K562 (cell line): ENCODE data around the gene RNF112. TPM values are rescaled to one million over a fixed set of nuclear protein-coding genes. Genes with fewer than 3 reads are reported as not detected.
A peak's percentile ranks its signal among the peaks of the same experiment; 100 is the strongest.

Source experiments
- BCL6 ChIP-seq: fragments of 250-450 bp; sonication (Bioruptor Pico); IDR thresholded peaks from 2 replicates; pipeline ENCODE4 v1.4.0; 2020
- CXXC5 ChIP-seq: fragments of 250-450 bp; sonication (Bioruptor Pico); IDR thresholded peaks from 2 replicates; pipeline ENCODE4 v1.8.0; 2022; ENCODE audit warnings: inconsistent platforms, mild to moderate bottlenecking, moderate library complexity
- DACH1 ChIP-seq: fragments of 450-650 bp; IDR thresholded peaks from 2 replicates; pipeline ENCODE4 v1.6.1; 2018; ENCODE audit not compliant: partially characterized antibody
- NCOA2 ChIP-seq, 2 experiments: fragments of 450-650 bp; IDR thresholded peaks; 2 replicates each; pipeline ENCODE4 v1.6.1; 2018; ENCODE audit warnings: mild to moderate bottlenecking in 2 of 2, moderate library complexity in 1 of 2; ENCODE audit not compliant: partially characterized antibody in 2 of 2
- NCOA6 ChIP-seq: fragments of 450-650 bp; IDR thresholded peaks from 2 replicates; pipeline ENCODE4 v1.6.1; 2017; ENCODE audit warnings: mild to moderate bottlenecking
- RBM25 ChIP-seq: fragments of 200-400 bp; formaldehyde crosslinking; IDR thresholded peaks from 2 replicates; pipeline ENCODE4 v1.6.1; 2018; ENCODE audit warnings: low read length, low read depth, moderate library complexity; ENCODE audit not compliant: severe bottlenecking
- SAFB ChIP-seq: fragments of 200-400 bp; formaldehyde crosslinking; IDR thresholded peaks from 2 replicates; pipeline ENCODE4 v1.6.1; 2017; ENCODE audit warnings: low read depth, low read length, borderline replicate concordance
- STAG1 ChIP-seq: sonication (generic); formaldehyde crosslinking; IDR thresholded peaks from 2 replicates; pipeline ENCODE4 v1.5.0; 2020; ENCODE audit warnings: missing genetic modification reagents, borderline replicate concordance
- TRIM24 ChIP-seq, 2 experiments: fragments of 450-650 bp; IDR thresholded peaks; 2 replicates each; pipeline ENCODE4 v1.6.1; 2016
- ZSCAN32 ChIP-seq: fragments of 450-650 bp; formaldehyde crosslinking; IDR thresholded peaks from 2 replicates; pipeline ENCODE4 v1.4.0; 2020; ENCODE audit warnings: mild to moderate bottlenecking, moderate library complexity
- polyA plus RNA-seq, 8 experiments: library from polyadenylated mRNA; depleted of rRNA in 4 of 8; stranded (reverse) in 5 of 8; unstranded in 3 of 8; fragments of >200 nt; fragmentation: Nextera tagmentation in 2 of 8; fragmentation: Illumina TruSeq in 1 of 8; extraction: Ambion mirVana in 2 of 8; extraction: Trizol in 1 of 8; gene quantifications; 2 replicates each; pipeline versions ENCODE4 v1.2.1 to v1.2.3, GENCODE V29; 2011 to 2014; ENCODE audit warnings: inconsistent platforms in 1 of 8, missing spikeins in 1 of 8
- total RNA-seq, 7 experiments: library from RNA; depleted of rRNA in 6 of 7; stranded (reverse); fragments of >200 nt in 6 of 7; fragmentation: Illumina TruSeq in 2 of 7; extraction: Trizol in 2 of 7; gene quantifications; 2 replicates each; pipeline versions ENCODE4 v1.2.1 to v1.2.3, GENCODE V29; 2011 to 2021; ENCODE audit warnings: low replicate concordance in 1 of 7
- TF ChIP-seq, protein P1 (sequence below): sonication (generic); formaldehyde crosslinking; IDR thresholded peaks from 2 replicates; pipeline ENCODE4 v1.8.1; 2023; ENCODE audit warnings: mild to moderate bottlenecking, missing genetic modification reagents
- TF ChIP-seq, protein P2 (sequence below): fragments of 450-650 bp; formaldehyde crosslinking; IDR thresholded peaks from 2 replicates; pipeline ENCODE4 v1.4.0; 2022; ENCODE audit warnings: missing genetic modification characterization
- TF ChIP-seq, protein P3 (sequence below): fragments of 450-650 bp; conservative IDR thresholded peaks from 2 replicates; pipeline ENCODE4 v1.6.1; 2016; ENCODE audit warnings: missing genetic modification characterization, low read depth, mild to moderate bottlenecking, missing compliant biosample characterization, moderate library complexity
- TF ChIP-seq, protein P4 (sequence below): IDR thresholded peaks from 3 replicates; pipeline ENCODE4 v1.6.1; 2011; ENCODE audit warnings: borderline replicate concordance, mild to moderate bottlenecking, moderate library complexity; ENCODE audit not compliant: insufficient read length; ENCODE audit errors: extremely low read depth
- TF ChIP-seq, protein P5 (sequence below): sonication (generic); IDR thresholded peaks from 2 replicates; pipeline ENCODE4 v1.6.1; 2016
- TF ChIP-seq, protein P6 (sequence below): fragments of 450-650 bp; formaldehyde crosslinking; IDR thresholded peaks from 2 replicates; pipeline ENCODE4 v1.4.0; 2020; ENCODE audit warnings: mild to moderate bottlenecking, moderate library complexity

The RNF112 gene
- total and polyA plus RNA-seq, 9 of the 15 experiments (the other 6 are each of a cell fraction or from before 2014, with no cell fraction given) = 0.05 TPM; not detected in 8

DNA sequence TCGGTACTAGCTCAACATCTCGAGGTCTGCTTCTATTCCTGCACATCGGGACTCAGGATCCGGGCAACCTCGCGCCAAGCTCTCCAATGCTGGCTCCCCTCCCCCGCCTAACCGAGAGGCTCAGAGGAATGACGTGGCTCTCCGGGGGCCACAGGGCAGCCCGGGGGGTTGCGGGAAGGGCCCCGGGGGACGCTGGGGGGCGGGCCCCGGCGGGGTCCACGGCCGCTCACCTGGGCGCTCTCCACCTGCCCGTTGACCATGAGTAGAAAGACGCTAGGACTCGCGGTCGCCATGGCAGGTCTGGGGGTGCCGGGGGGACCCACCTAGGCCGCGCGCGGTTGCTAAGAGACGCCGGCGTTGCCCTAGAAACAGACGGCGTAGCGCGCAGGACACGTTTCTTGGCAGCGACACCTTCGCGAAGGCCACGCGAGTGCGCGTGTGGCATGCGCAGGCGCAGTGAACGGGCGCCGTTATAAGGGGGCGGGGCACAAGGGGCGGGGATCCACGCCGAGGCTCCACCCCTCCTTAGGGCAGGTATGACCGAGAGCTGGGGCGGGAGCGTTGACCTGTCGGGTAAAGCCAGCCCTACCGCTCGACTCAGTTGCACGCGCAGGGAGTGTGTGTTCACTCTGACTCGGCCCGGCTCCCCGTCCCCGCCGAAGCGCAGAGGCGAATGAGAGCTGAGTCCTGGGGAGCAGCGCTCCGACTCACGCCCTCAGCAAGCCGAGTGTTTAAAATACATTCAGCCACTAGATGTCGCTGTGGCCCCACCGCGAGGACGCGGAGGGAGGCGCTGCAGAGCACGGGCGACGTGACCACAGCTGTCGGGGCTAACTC, 48.5 kb upstream of the RNF112 start, which contains the start of gene B9D1 (continued):
- TF ChIP-seq, protein P1, sequence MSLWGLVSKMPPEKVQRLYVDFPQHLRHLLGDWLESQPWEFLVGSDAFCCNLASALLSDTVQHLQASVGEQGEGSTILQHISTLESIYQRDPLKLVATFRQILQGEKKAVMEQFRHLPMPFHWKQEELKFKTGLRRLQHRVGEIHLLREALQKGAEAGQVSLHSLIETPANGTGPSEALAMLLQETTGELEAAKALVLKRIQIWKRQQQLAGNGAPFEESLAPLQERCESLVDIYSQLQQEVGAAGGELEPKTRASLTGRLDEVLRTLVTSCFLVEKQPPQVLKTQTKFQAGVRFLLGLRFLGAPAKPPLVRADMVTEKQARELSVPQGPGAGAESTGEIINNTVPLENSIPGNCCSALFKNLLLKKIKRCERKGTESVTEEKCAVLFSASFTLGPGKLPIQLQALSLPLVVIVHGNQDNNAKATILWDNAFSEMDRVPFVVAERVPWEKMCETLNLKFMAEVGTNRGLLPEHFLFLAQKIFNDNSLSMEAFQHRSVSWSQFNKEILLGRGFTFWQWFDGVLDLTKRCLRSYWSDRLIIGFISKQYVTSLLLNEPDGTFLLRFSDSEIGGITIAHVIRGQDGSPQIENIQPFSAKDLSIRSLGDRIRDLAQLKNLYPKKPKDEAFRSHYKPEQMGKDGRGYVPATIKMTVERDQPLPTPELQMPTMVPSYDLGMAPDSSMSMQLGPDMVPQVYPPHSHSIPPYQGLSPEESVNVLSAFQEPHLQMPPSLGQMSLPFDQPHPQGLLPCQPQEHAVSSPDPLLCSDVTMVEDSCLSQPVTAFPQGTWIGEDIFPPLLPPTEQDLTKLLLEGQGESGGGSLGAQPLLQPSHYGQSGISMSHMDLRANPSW (CRISPR knock-in tag) = no peak
- TF ChIP-seq STAG1 (CRISPR knock-in tag) (peak; percentile 77; the same call in 1 of the 2 replicates), ZSCAN32 (CRISPR knock-in tag) (no peak), CXXC5 (CRISPR knock-in tag) (peak; percentile 67), NCOA6 (no peak), RBM25 (no peak), TRIM24 (IDR thresholded peaks at IDR 0.05) (no peak), SAFB (peak; percentile 72), DACH1 (no peak), BCL6 (CRISPR knock-in tag) (no peak), NCOA2 (IDR thresholded peaks at IDR 0.05; ENCODE audit: partially characterized antibody in 2 of 2) (no peak)
- TF ChIP-seq, protein P2, sequence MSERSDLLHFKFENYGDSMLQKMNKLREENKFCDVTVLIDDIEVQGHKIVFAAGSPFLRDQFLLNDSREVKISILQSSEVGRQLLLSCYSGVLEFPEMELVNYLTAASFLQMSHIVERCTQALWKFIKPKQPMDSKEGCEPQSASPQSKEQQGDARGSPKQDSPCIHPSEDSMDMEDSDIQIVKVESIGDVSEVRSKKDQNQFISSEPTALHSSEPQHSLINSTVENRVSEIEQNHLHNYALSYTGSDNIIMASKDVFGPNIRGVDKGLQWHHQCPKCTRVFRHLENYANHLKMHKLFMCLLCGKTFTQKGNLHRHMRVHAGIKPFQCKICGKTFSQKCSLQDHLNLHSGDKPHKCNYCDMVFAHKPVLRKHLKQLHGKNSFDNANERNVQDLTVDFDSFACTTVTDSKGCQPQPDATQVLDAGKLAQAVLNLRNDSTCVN (CRISPR knock-in tag) = no peak
- TF ChIP-seq, protein P3, sequence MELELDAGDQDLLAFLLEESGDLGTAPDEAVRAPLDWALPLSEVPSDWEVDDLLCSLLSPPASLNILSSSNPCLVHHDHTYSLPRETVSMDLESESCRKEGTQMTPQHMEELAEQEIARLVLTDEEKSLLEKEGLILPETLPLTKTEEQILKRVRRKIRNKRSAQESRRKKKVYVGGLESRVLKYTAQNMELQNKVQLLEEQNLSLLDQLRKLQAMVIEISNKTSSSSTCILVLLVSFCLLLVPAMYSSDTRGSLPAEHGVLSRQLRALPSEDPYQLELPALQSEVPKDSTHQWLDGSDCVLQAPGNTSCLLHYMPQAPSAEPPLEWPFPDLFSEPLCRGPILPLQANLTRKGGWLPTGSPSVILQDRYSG (tag) = no peak
- TF ChIP-seq, protein P4, sequence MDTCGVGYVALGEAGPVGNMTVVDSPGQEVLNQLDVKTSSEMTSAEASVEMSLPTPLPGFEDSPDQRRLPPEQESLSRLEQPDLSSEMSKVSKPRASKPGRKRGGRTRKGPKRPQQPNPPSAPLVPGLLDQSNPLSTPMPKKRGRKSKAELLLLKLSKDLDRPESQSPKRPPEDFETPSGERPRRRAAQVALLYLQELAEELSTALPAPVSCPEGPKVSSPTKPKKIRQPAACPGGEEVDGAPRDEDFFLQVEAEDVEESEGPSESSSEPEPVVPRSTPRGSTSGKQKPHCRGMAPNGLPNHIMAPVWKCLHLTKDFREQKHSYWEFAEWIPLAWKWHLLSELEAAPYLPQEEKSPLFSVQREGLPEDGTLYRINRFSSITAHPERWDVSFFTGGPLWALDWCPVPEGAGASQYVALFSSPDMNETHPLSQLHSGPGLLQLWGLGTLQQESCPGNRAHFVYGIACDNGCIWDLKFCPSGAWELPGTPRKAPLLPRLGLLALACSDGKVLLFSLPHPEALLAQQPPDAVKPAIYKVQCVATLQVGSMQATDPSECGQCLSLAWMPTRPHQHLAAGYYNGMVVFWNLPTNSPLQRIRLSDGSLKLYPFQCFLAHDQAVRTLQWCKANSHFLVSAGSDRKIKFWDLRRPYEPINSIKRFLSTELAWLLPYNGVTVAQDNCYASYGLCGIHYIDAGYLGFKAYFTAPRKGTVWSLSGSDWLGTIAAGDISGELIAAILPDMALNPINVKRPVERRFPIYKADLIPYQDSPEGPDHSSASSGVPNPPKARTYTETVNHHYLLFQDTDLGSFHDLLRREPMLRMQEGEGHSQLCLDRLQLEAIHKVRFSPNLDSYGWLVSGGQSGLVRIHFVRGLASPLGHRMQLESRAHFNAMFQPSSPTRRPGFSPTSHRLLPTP = no peak
- TF ChIP-seq, protein P5, sequence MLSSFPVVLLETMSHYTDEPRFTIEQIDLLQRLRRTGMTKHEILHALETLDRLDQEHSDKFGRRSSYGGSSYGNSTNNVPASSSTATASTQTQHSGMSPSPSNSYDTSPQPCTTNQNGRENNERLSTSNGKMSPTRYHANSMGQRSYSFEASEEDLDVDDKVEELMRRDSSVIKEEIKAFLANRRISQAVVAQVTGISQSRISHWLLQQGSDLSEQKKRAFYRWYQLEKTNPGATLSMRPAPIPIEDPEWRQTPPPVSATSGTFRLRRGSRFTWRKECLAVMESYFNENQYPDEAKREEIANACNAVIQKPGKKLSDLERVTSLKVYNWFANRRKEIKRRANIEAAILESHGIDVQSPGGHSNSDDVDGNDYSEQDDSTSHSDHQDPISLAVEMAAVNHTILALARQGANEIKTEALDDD = no peak
- TF ChIP-seq, protein P6, sequence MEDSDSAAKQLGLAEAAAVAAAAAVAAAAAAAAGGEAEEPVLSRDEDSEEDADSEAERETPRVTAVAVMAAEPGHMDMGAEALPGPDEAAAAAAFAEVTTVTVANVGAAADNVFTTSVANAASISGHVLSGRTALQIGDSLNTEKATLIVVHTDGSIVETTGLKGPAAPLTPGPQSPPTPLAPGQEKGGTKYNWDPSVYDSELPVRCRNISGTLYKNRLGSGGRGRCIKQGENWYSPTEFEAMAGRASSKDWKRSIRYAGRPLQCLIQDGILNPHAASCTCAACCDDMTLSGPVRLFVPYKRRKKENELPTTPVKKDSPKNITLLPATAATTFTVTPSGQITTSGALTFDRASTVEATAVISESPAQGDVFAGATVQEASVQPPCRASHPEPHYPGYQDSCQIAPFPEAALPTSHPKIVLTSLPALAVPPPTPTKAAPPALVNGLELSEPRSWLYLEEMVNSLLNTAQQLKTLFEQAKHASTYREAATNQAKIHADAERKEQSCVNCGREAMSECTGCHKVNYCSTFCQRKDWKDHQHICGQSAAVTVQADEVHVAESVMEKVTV = peak; percentile 90
